Liver (tissue), 9 donors: Measurements from ENCODE around the gene MANSC1. TPM values are rescaled to one million over a fixed set of nuclear protein-coding genes. Genes with fewer than 3 reads are reported as not detected.

Experiments
- DNase-seq: peaks from one replicate; pipeline ENCODE4 v3.0.0-alpha.2; 2017; ENCODE audit warnings: low spot score
- H3K27ac ChIP-seq, 2 donors: one replicate each; pipeline ENCODE4 v1.7.0; 2013; ENCODE audit warnings: inconsistent platforms in 2 of 2, low read length in 2 of 2, control low read depth in 1 of 2, low read depth in 1 of 2, mild to moderate bottlenecking in 1 of 2
- H3K27me3 ChIP-seq, 4 donors: one replicate each; pipeline versions ENCODE4 v1.6.1 to v1.7.0; 2013; ENCODE audit warnings: low read length in 3 of 4, inconsistent platforms in 1 of 4, mild to moderate bottlenecking in 1 of 4, moderate library complexity in 1 of 4; ENCODE audit not compliant: control insufficient read depth in 4 of 4, insufficient read depth in 4 of 4
- H3K36me3 ChIP-seq, 4 donors: one replicate each; pipeline versions ENCODE4 v1.6.1 to v1.7.0; 2013; ENCODE audit warnings: low read length in 3 of 4, mild to moderate bottlenecking in 3 of 4, low read depth in 1 of 4, moderate library complexity in 1 of 4; ENCODE audit not compliant: control insufficient read depth in 4 of 4, insufficient read depth in 3 of 4
- H3K4me1 ChIP-seq, 4 donors: one replicate each; pipeline versions ENCODE4 v1.6.1 to v1.7.0; 2013; ENCODE audit warnings: low read length in 3 of 4, mild to moderate bottlenecking in 3 of 4, moderate library complexity in 1 of 4; ENCODE audit not compliant: control insufficient read depth in 4 of 4, insufficient read depth in 4 of 4
- H3K4me3 ChIP-seq, 3 donors: one replicate each; pipeline versions ENCODE4 v1.6.1 to v1.7.0; 2013; ENCODE audit warnings: low read length in 3 of 3, control low read depth in 1 of 3, low read depth in 1 of 3, mild to moderate bottlenecking in 1 of 3
- H3K9ac ChIP-seq, 2 donors: one replicate each; pipeline ENCODE4 v1.7.0; 2013; ENCODE audit warnings: low read length in 2 of 2, mild to moderate bottlenecking in 2 of 2, moderate library complexity in 2 of 2, control low read depth in 1 of 2, low read depth in 1 of 2
- H3K9me3 ChIP-seq, 4 donors: one replicate each; pipeline versions ENCODE4 v1.6.1 to v1.7.0; 2013; ENCODE audit warnings: low read length in 3 of 4; ENCODE audit not compliant: control insufficient read depth in 4 of 4
- CTCF ChIP-seq: fragments of 150-350 bp; IDR thresholded peaks from 2 replicates; pipeline ENCODE4 v1.5.1; 2017; ENCODE audit warnings: improper control_type of control experiment, low read depth, low read length; ENCODE audit not compliant: missing input control
- EGR1 ChIP-seq, 2 donors: IDR thresholded peaks; 2 replicates each; pipeline ENCODE4 v1.6.1; 2016 to 2018; ENCODE audit warnings: antibody characterized with exemption in 2 of 2, low read depth in 2 of 2
- FOXA2 ChIP-seq: IDR thresholded peaks from 2 replicates; pipeline ENCODE4 v1.6.1; 2016; ENCODE audit warnings: antibody characterized with exemption
- GABPA ChIP-seq, 2 donors: IDR thresholded peaks in 1 of 2; conservative IDR thresholded peaks in 1 of 2; 2 replicates each; pipeline ENCODE4 v1.6.1; 2016; ENCODE audit warnings: antibody characterized with exemption in 2 of 2, mild to moderate bottlenecking in 1 of 2, moderate library complexity in 1 of 2
- HNF4A ChIP-seq, 2 donors: conservative IDR thresholded peaks; 2 replicates each; pipeline ENCODE4 v1.6.1; 2016; ENCODE audit warnings: antibody characterized with exemption in 2 of 2, mild to moderate bottlenecking in 2 of 2
- HNF4G ChIP-seq: IDR thresholded peaks from 2 replicates; pipeline ENCODE4 v1.6.1; 2016; ENCODE audit warnings: antibody characterized with exemption
- JUND ChIP-seq, 2 donors: IDR thresholded peaks; 2 replicates each; pipeline ENCODE4 v1.6.1; 2016; ENCODE audit warnings: antibody characterized with exemption in 2 of 2
- NR2F2 ChIP-seq: IDR thresholded peaks from 2 replicates; pipeline ENCODE4 v1.6.1; 2016; ENCODE audit warnings: antibody characterized with exemption
- RAD21 ChIP-seq, 2 donors: IDR thresholded peaks; 2 replicates each; pipeline ENCODE4 v1.6.1; 2016; ENCODE audit warnings: antibody characterized with exemption in 2 of 2, mild to moderate bottlenecking in 2 of 2
- RXRA ChIP-seq, 2 donors: IDR thresholded peaks; 2 replicates each; pipeline ENCODE4 v1.6.1; 2017 to 2018; ENCODE audit warnings: antibody characterized with exemption in 2 of 2, mild to moderate bottlenecking in 1 of 2
- SP1 ChIP-seq: IDR thresholded peaks from 2 replicates; pipeline ENCODE4 v1.6.1; 2018; ENCODE audit warnings: antibody characterized with exemption, mild to moderate bottlenecking
- TAF1 ChIP-seq: conservative IDR thresholded peaks from 2 replicates; pipeline ENCODE4 v1.6.1; 2016; ENCODE audit warnings: antibody characterized with exemption, mild to moderate bottlenecking
- YY1 ChIP-seq: IDR thresholded peaks from 2 replicates; pipeline ENCODE4 v1.6.1; 2016; ENCODE audit warnings: antibody characterized with exemption, mild to moderate bottlenecking
- ZBTB33 ChIP-seq: IDR thresholded peaks from 2 replicates; pipeline ENCODE4 v1.6.1; 2016; ENCODE audit warnings: antibody characterized with exemption
- WGBS: extraction: QIAGEN DNeasy Blood & Tissue Kit; methylation state at CpG from one replicate; pipeline ENCODE4 v1.1.7; 2013; 5-methylcytosine and 5-hydroxymethylcytosine counted together
- polyA plus RNA-seq, 2 donors: library from polyadenylated mRNA; stranded (reverse) in 1 of 2; unstranded in 1 of 2; fragments of 200-250 nt in 1 of 2; fragments of >200 nt in 1 of 2; fragmentation: Nextera tagmentation in 1 of 2; extraction: Ambion mirVana in 1 of 2; gene quantifications; one replicate each; pipeline versions ENCODE4 v1.2.1 to v1.2.3, GENCODE V29; 2013 to 2015
- total RNA-seq, 2 donors: library from RNA; depleted of rRNA; stranded (reverse); fragments of >200 nt; gene quantifications; one replicate each; pipeline ENCODE4 v1.2.3, GENCODE V29; 2014
- TF ChIP-seq, protein P1 (sequence below): IDR thresholded peaks from 2 replicates; pipeline ENCODE4 v1.6.1; 2016; ENCODE audit warnings: antibody characterized with exemption
- TF ChIP-seq, protein P2 (sequence below): IDR thresholded peaks from 2 replicates; pipeline ENCODE4 v1.6.1; 2016; ENCODE audit warnings: antibody characterized with exemption
- TF ChIP-seq, protein P3 (sequence below): IDR thresholded peaks from 2 replicates; pipeline ENCODE4 v1.6.1; 2016; ENCODE audit warnings: antibody characterized with exemption, mild to moderate bottlenecking
- donor health status: healthy.
- donor health status: healthy.
- donor health status: healthy.
- donor health status: healthy.
- donor health status: healthy.

MANSC1 gene
- total and polyA plus RNA-seq, 4 donors, result 2.1 to 7.8 (median 4.7) TPM

GRCh38 chr12:12336511-12336910 is 13.5 kb downstream of the MANSC1 start (continued):
- TF ChIP-seq ZBTB33, result no peak
- no peak for TF ChIP-seq RXRA (IDR thresholded peaks at IDR 0.05)
- TF ChIP-seq, protein P1, sequence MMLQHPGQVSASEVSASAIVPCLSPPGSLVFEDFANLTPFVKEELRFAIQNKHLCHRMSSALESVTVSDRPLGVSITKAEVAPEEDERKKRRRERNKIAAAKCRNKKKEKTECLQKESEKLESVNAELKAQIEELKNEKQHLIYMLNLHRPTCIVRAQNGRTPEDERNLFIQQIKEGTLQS, result no peak
- no peak for TF ChIP-seq GABPA (IDR thresholded peaks at IDR 0.05 in 1 of 2, conservative IDR thresholded peaks at IDR 0.05 in 1 of 2)
- no peak for TF ChIP-seq EGR1 (IDR thresholded peaks at IDR 0.05; ENCODE audit: low read depth in 2 of 2)
- TF ChIP-seq HNF4A (conservative IDR thresholded peaks at IDR 0.05), result no peak
- TF ChIP-seq FOXA2, result no peak
- no peak for TF ChIP-seq NR2F2
- TF ChIP-seq YY1, result no peak
- TF ChIP-seq SP1, result no peak
- TF ChIP-seq TAF1, result no peak
- TF ChIP-seq JUND (IDR thresholded peaks at IDR 0.05), result no peak

GRCh38 chr12:12336049-12336411 is 14.0 kb downstream of the MANSC1 start:
- Histone ChIP-seq H3K4me1 (peaks cover 4 to 18% (median 12%) of the 10 kb centered on the region in 4 donors), H3K9me3 (no peaks in the 10 kb centered on the region), H3K27me3 (no peaks in the 10 kb centered on the region), H3K27ac (no peak overlapping the region), H3K4me3 (no peak overlapping the region), H3K9ac (no peak overlapping the region), H3K36me3 (peaks cover 0 to 2% (median 0%) of the 10 kb centered on the region in 4 donors)
- DNase-seq, result no peak
- TF ChIP-seq SP1, result peak; percentile 45
- TF ChIP-seq HNF4A (conservative IDR thresholded peaks at IDR 0.05), result peak; percentile 80 to 82
- TF ChIP-seq FOXA2, result peak; percentile 25
- TF ChIP-seq JUND (IDR thresholded peaks at IDR 0.05), result peak in 1 of 2 donors; percentile 58
- no peak for TF ChIP-seq YY1
- no peak for TF ChIP-seq NR2F2
- TF ChIP-seq RAD21 (IDR thresholded peaks at IDR 0.05), result peak; percentile 20 to 49
- TF ChIP-seq, protein P1, result no peak
- TF ChIP-seq, protein P2, sequence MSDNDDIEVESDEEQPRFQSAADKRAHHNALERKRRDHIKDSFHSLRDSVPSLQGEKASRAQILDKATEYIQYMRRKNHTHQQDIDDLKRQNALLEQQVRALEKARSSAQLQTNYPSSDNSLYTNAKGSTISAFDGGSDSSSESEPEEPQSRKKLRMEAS, result no peak
- TF ChIP-seq, protein P3, sequence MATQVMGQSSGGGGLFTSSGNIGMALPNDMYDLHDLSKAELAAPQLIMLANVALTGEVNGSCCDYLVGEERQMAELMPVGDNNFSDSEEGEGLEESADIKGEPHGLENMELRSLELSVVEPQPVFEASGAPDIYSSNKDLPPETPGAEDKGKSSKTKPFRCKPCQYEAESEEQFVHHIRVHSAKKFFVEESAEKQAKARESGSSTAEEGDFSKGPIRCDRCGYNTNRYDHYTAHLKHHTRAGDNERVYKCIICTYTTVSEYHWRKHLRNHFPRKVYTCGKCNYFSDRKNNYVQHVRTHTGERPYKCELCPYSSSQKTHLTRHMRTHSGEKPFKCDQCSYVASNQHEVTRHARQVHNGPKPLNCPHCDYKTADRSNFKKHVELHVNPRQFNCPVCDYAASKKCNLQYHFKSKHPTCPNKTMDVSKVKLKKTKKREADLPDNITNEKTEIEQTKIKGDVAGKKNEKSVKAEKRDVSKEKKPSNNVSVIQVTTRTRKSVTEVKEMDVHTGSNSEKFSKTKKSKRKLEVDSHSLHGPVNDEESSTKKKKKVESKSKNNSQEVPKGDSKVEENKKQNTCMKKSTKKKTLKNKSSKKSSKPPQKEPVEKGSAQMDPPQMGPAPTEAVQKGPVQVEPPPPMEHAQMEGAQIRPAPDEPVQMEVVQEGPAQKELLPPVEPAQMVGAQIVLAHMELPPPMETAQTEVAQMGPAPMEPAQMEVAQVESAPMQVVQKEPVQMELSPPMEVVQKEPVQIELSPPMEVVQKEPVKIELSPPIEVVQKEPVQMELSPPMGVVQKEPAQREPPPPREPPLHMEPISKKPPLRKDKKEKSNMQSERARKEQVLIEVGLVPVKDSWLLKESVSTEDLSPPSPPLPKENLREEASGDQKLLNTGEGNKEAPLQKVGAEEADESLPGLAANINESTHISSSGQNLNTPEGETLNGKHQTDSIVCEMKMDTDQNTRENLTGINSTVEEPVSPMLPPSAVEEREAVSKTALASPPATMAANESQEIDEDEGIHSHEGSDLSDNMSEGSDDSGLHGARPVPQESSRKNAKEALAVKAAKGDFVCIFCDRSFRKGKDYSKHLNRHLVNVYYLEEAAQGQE, result no peak
- peak; percentile 53 for TF ChIP-seq HNF4G
- TF ChIP-seq ZBTB33, result no peak
- TF ChIP-seq RXRA (IDR thresholded peaks at IDR 0.05), result peak; percentile 20 to 26
- no peak for TF ChIP-seq CTCF
- 71% methylated on average over 5 of the region's 5 CpGs for WGBS
